ENCODE data around the gene NAALADL1. TPM values are rescaled to one million over a fixed set of nuclear protein-coding genes. Genes with fewer than 3 reads are reported as not detected.

The NAALADL1 gene
- total and polyA plus RNA-seq, 5 donors from 2014 or later = 16.4 to 52.2 (median 27.8) TPM

DNA sequence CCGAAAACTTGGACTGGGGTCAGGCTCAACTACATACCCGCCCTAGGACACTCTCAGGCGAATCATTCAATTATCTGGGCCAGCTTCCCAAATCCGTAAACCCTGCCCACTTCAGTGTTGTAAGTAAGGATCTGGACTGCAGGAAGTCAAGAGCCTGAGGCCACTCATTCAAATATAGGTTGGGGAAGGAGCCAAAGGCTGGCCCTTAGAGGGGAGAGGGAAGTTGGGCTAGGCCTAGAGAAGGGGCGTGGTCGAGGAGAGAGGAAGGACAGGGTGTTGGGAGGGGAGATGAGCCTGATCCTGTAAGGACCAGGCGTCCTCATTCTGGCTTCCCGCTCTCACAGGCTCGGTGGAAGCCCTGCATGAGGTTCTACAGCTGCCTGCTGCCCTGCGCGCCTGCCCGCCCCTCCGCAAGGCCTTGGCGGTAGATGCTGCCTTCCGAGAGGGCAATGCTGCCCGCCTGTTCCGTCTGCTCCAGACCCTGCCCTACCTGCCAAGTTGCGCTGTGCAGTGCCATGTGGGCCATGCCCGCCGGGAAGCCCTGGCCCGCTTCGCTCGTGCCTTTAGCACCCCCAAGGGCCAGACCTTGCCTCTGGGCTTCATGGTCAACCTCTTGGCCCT is 14.4 kb downstream of the NAALADL1 start:
- Histone ChIP-seq H3K27me3 (ENCODE audit: control insufficient read depth, insufficient read depth, low read length) (no peaks in the 10 kb centered on the region), H3K27ac (ENCODE audit: insufficient read depth, low read length, poor library complexity, severe bottlenecking) (no peak overlapping the region), H3K4me1 (ENCODE audit: control insufficient read depth, insufficient read depth, low read length, poor library complexity, severe bottlenecking) (peaks cover 42% of the 10 kb centered on the region), H3K36me3 (ENCODE audit: control insufficient read depth, insufficient read depth, low read length) (peaks cover 9% of the 10 kb centered on the region), H3K4me3 (ENCODE audit: low read depth, low read length) (no peak overlapping the region), H3K9me3 (ENCODE audit: control insufficient read depth in 2 of 2, low read length in 2 of 2) (no peaks in the 10 kb centered on the region)
- no peaks in the 10 kb centered on the region for H3K9me3 Mint-ChIP-seq
- H3K27ac Mint-ChIP-seq = no peak overlapping the region
- peaks cover 5% of the 10 kb centered on the region for H3K36me3 Mint-ChIP-seq
- no peaks in the 10 kb centered on the region for H3K27me3 Mint-ChIP-seq
- peaks cover 0 to 45% (median 21%) of the 10 kb centered on the region in 4 donors for H3K4me1 Mint-ChIP-seq
- DNase-seq = no peak
- peak overlapping the region in 3 of 4 donors; percentile 13 to 88 (median 30) for H3K4me3 Mint-ChIP-seq
- no peak for ATAC-seq (ENCODE audit: low read depth in 2 of 2)

- Mint-ChIP-seq H3K27me3 (no peaks in the 10 kb centered on the region), H3K9me3 (no peaks in the 10 kb centered on the region), H3K27ac (peak overlapping the region in 1 of 3 donors; percentile 42), H3K36me3 (peaks cover 5% of the 10 kb centered on the region), H3K4me1 (peaks cover 0 to 45% (median 20%) of the 10 kb centered on the region in 4 donors), H3K4me3 (peak overlapping the region; percentile 44 to 89 (median 88))
- Histone ChIP-seq H3K27me3 (ENCODE audit: control insufficient read depth, insufficient read depth, low read length) (no peaks in the 10 kb centered on the region), H3K9me3 (ENCODE audit: control insufficient read depth in 2 of 2, low read length in 2 of 2) (no peaks in the 10 kb centered on the region), H3K4me3 (ENCODE audit: low read depth, low read length) (no peak overlapping the region), H3K4me1 (ENCODE audit: control insufficient read depth, insufficient read depth, low read length, poor library complexity, severe bottlenecking) (peaks cover 39% of the 10 kb centered on the region), H3K27ac (ENCODE audit: insufficient read depth, low read length, poor library complexity, severe bottlenecking) (no peak overlapping the region), H3K36me3 (ENCODE audit: control insufficient read depth, insufficient read depth, low read length) (peaks cover 10% of the 10 kb centered on the region)
- ATAC-seq (ENCODE audit: low read depth in 2 of 2) (no peak), DNase-seq (no peak)
These were observed 15.5 kb downstream of the NAALADL1 start for GRCh38 chr11:65042891-65043290.

GRCh38 chr11:65040847-65041622 is 17.3 kb downstream of the NAALADL1 start, which contains the start of gene SAC3D1:
Gene SAC3D1, plus strand, starts transcription at chr11:65041210. Its CDS starts 83 bp downstream, at chr11:65041293.
- no peaks in the 10 kb centered on the region for H3K27me3 ChIP-seq (ENCODE audit: control insufficient read depth, insufficient read depth, low read length)
- DNase-seq (peak; percentile 81 to 97 (median 88)), ATAC-seq (ENCODE audit: low read depth in 2 of 2) (peak; percentile 91 to 93)
- Mint-ChIP-seq H3K27ac (peak within 1 kb of the TSS; percentile 50 to 86 (median 85)), H3K36me3 (peaks cover 5% of the 10 kb centered on the region), H3K9me3 (no peaks in the 10 kb centered on the region), H3K27me3 (no peaks in the 10 kb centered on the region), H3K4me1 (peaks cover 0 to 31% (median 10%) of the 10 kb centered on the region in 4 donors), H3K4me3 (peak within 1 kb of the TSS; percentile 94 to 97 (median 96))
- H3K27ac ChIP-seq (ENCODE audit: insufficient read depth, low read length, poor library complexity, severe bottlenecking) = peak within 1 kb of the TSS; percentile 80
- no peaks in the 10 kb centered on the region for H3K9me3 ChIP-seq (ENCODE audit: control insufficient read depth in 2 of 2, low read length in 2 of 2)
- H3K4me3 ChIP-seq (ENCODE audit: low read depth, low read length) = peak within 1 kb of the TSS; percentile 66
- H3K36me3 ChIP-seq (ENCODE audit: control insufficient read depth, insufficient read depth, low read length) = peaks cover 19% of the 10 kb centered on the region
- peaks cover 26% of the 10 kb centered on the region for H3K4me1 ChIP-seq (ENCODE audit: control insufficient read depth, insufficient read depth, low read length, poor library complexity, severe bottlenecking)

GRCh38 chr11:65040520-65040846 is 17.9 kb downstream of the NAALADL1 start:
- DNase-seq (no peak), ATAC-seq (ENCODE audit: low read depth in 2 of 2) (no peak)
- Mint-ChIP-seq H3K4me1 (peaks cover 0 to 30% (median 10%) of the 10 kb centered on the region in 4 donors), H3K27ac (peak overlapping the region; percentile 50 to 86 (median 85)), H3K9me3 (no peaks in the 10 kb centered on the region), H3K36me3 (peaks cover 5% of the 10 kb centered on the region), H3K4me3 (peak overlapping the region; percentile 94 to 97 (median 96)), H3K27me3 (no peaks in the 10 kb centered on the region)
- peak overlapping the region; percentile 80 for H3K27ac ChIP-seq (ENCODE audit: insufficient read depth, low read length, poor library complexity, severe bottlenecking)
- peak overlapping the region; percentile 66 for H3K4me3 ChIP-seq (ENCODE audit: low read depth, low read length)
- H3K4me1 ChIP-seq (ENCODE audit: control insufficient read depth, insufficient read depth, low read length, poor library complexity, severe bottlenecking) = peaks cover 22% of the 10 kb centered on the region
- no peaks in the 10 kb centered on the region for H3K27me3 ChIP-seq (ENCODE audit: control insufficient read depth, insufficient read depth, low read length)
- H3K36me3 ChIP-seq (ENCODE audit: control insufficient read depth, insufficient read depth, low read length) = peaks cover 24% of the 10 kb centered on the region
- H3K9me3 ChIP-seq (ENCODE audit: control insufficient read depth in 2 of 2, low read length in 2 of 2) = no peaks in the 10 kb centered on the region

DNA sequence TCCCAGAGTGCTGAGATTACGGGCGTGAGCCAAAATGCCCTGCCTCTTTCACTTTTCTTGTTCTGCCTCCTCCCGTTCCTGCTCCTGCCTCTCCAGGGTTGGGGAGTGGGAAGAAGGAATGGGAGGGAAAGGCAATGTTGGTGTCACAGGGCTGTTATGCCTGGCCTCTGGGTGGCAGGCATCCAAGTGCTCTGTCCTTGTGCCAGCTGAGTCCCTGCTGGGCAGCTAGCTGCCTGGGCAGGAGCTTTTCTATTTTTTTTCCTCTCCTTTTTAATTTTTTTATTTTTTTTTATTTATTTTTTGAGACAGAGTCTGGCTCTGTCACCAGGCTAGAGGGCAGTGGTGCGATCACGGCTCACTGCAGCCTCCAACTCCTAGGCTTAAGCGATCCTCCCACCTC is 21.4 kb downstream of the NAALADL1 start:
- Histone ChIP-seq H3K27me3 (ENCODE audit: control insufficient read depth, insufficient read depth, low read length) (no peaks in the 10 kb centered on the region), H3K4me1 (ENCODE audit: control insufficient read depth, insufficient read depth, low read length, poor library complexity, severe bottlenecking) (peaks cover 13% of the 10 kb centered on the region), H3K9me3 (ENCODE audit: control insufficient read depth in 2 of 2, low read length in 2 of 2) (no peaks in the 10 kb centered on the region), H3K4me3 (ENCODE audit: low read depth, low read length) (no peak overlapping the region), H3K27ac (ENCODE audit: insufficient read depth, low read length, poor library complexity, severe bottlenecking) (no peak overlapping the region), H3K36me3 (ENCODE audit: control insufficient read depth, insufficient read depth, low read length) (peaks cover 38% of the 10 kb centered on the region)
- Mint-ChIP-seq H3K9me3 (no peaks in the 10 kb centered on the region), H3K4me3 (no peak overlapping the region), H3K27me3 (no peaks in the 10 kb centered on the region), H3K36me3 (peaks cover 3% of the 10 kb centered on the region), H3K27ac (no peak overlapping the region), H3K4me1 (peaks cover 0 to 15% (median 8%) of the 10 kb centered on the region in 4 donors)
- no peak for ATAC-seq (ENCODE audit: low read depth in 2 of 2)
- DNase-seq = no peak

- no peak for ATAC-seq (ENCODE audit: low read depth in 2 of 2)
- H3K27me3 Mint-ChIP-seq = no peaks in the 10 kb centered on the region
- no peaks in the 10 kb centered on the region for H3K9me3 Mint-ChIP-seq
- H3K36me3 Mint-ChIP-seq = peaks cover 3% of the 10 kb centered on the region
- no peak overlapping the region for H3K27ac ChIP-seq (ENCODE audit: insufficient read depth, low read length, poor library complexity, severe bottlenecking)
- no peak overlapping the region for H3K27ac Mint-ChIP-seq
- H3K4me1 ChIP-seq (ENCODE audit: control insufficient read depth, insufficient read depth, low read length, poor library complexity, severe bottlenecking) = peaks cover 5% of the 10 kb centered on the region
- H3K4me1 Mint-ChIP-seq = peaks cover 0 to 11% (median 6%) of the 10 kb centered on the region in 4 donors
- no peak overlapping the region for H3K4me3 Mint-ChIP-seq
- H3K27me3 ChIP-seq (ENCODE audit: control insufficient read depth, insufficient read depth, low read length) = no peaks in the 10 kb centered on the region
- H3K36me3 ChIP-seq (ENCODE audit: control insufficient read depth, insufficient read depth, low read length) = peaks cover 40% of the 10 kb centered on the region
- no peaks in the 10 kb centered on the region for H3K9me3 ChIP-seq (ENCODE audit: control insufficient read depth in 2 of 2, low read length in 2 of 2)
- H3K4me3 ChIP-seq (ENCODE audit: low read depth, low read length) = no peak overlapping the region
- no peak for DNase-seq
These were observed 22.8 kb downstream of the NAALADL1 start for GRCh38 chr11:65035579-65035978.

- DNase-seq (no peak), ATAC-seq (ENCODE audit: low read depth in 2 of 2) (no peak)
- Mint-ChIP-seq H3K4me3 (no peak overlapping the region), H3K9me3 (no peaks in the 10 kb centered on the region), H3K36me3 (peaks cover 3% of the 10 kb centered on the region), H3K27ac (no peak overlapping the region), H3K4me1 (peaks cover 0 to 7% (median 2%) of the 10 kb centered on the region in 4 donors), H3K27me3 (no peaks in the 10 kb centered on the region)
- peaks cover 40% of the 10 kb centered on the region for H3K36me3 ChIP-seq (ENCODE audit: control insufficient read depth, insufficient read depth, low read length)
- no peaks in the 10 kb centered on the region for H3K27me3 ChIP-seq (ENCODE audit: control insufficient read depth, insufficient read depth, low read length)
- H3K9me3 ChIP-seq (ENCODE audit: control insufficient read depth in 2 of 2, low read length in 2 of 2) = no peaks in the 10 kb centered on the region
- H3K4me1 ChIP-seq (ENCODE audit: control insufficient read depth, insufficient read depth, low read length, poor library complexity, severe bottlenecking) = no peaks in the 10 kb centered on the region
- no peak overlapping the region for H3K4me3 ChIP-seq (ENCODE audit: low read depth, low read length)
- H3K27ac ChIP-seq (ENCODE audit: insufficient read depth, low read length, poor library complexity, severe bottlenecking) = no peak overlapping the region
These were observed 23.9 kb downstream of the NAALADL1 start for GRCh38 chr11:65034423-65034822.

Measured in CD4-positive, CD25-positive, alpha-beta regulatory T cell (primary cell).